B cell (primary cell): ENCODE data around the gene IRX3. TPM values are rescaled to one million over a fixed set of nuclear protein-coding genes. Genes with fewer than 3 reads are reported as not detected.

ENCODE experiments used
- ATAC-seq: fragments of 200-7000 bp; cut with Tn5 transposase; one replicate; pipeline ENCODE4 v1.10.0; 2021; ENCODE audit warnings: low read depth, mild to moderate bottlenecking, moderate number of reproducible peaks, moderate library complexity
- CTCF ChIA-PET: fragments of 350-600 bp; sonication (Branson Sonifier 250); formaldehyde crosslinking; loops from one replicate; lab custom pipeline; 2021; ENCODE audit warnings: antibody characterized with exemption, inconsistent platforms; lab: Charles Lee
- POLR2A ChIA-PET: fragments of 350-600 bp; sonication (Branson Sonifier 250); formaldehyde crosslinking; loops from one replicate; lab custom pipeline; 2021; ENCODE audit warnings: antibody characterized with exemption; lab: Charles Lee
- DNase-seq: peaks from one replicate; pipeline ENCODE4 v3.0.0; 2013
- H2AFZ ChIP-seq: 2 replicates; pipeline ENCODE4 v1.6.1; 2012; ENCODE audit warnings: mild to moderate bottlenecking, low read depth, low read length; ENCODE audit not compliant: insufficient read depth, poor library complexity, severe bottlenecking
- H3K27ac ChIP-seq, 2 donors: 1 replicate in 1 of 2; 2 replicates in 1 of 2; pipeline ENCODE4 v1.5.1; 2012 to 2013; ENCODE audit warnings: low read length in 2 of 2, mild to moderate bottlenecking in 2 of 2, moderate library complexity in 1 of 2
- H3K27me3 ChIP-seq, 4 experiments: fragments of 200-600 bp in 1 of 4; sonication (generic) in 1 of 4; replicated peaks in 1 of 4; 1 replicate in 2 of 4; 2 replicates in 2 of 4; pipeline versions ENCODE4 v1.6.1 to v1.7.0; 2013 to 2016; ENCODE audit warnings: low read length in 3 of 4, mild to moderate bottlenecking in 2 of 4, mixed read lengths in 1 of 4, moderate library complexity in 1 of 4; ENCODE audit not compliant: insufficient read depth in 4 of 4, control insufficient read depth in 3 of 4; ENCODE audit errors: control extremely low read depth in 1 of 4
- H3K36me3 ChIP-seq, 2 experiments: replicated peaks in 1 of 2; 1 replicate in 1 of 2; 2 replicates in 1 of 2; pipeline versions ENCODE4 v1.6.1 to v1.7.1; 2013; ENCODE audit warnings: low read length in 1 of 2; ENCODE audit not compliant: insufficient read depth in 2 of 2, control insufficient read depth in 1 of 2; ENCODE audit errors: control extremely low read depth in 1 of 2, extremely low read depth in 1 of 2
- H3K4me1 ChIP-seq, 2 donors: fragments of 200-600 bp in 1 of 2; sonication (generic) in 1 of 2; 1 replicate in 1 of 2; 2 replicates in 1 of 2; pipeline versions ENCODE4 v1.5.1 to v1.6.1; 2013 to 2017; ENCODE audit warnings: low read length in 2 of 2; ENCODE audit not compliant: control insufficient read depth in 2 of 2, insufficient read depth in 2 of 2
- H3K4me2 ChIP-seq: replicated peaks from 2 replicates; pipeline ENCODE3; 2012; ENCODE audit warnings: mild to moderate bottlenecking, low read depth, low read length; ENCODE audit not compliant: poor library complexity, severe bottlenecking
- H3K4me3 ChIP-seq, 5 experiments: fragments of 200-600 bp in 1 of 5; sonication (generic) in 1 of 5; 1 replicate in 3 of 5; 2 replicates in 2 of 5; pipeline versions ENCODE4 v1.5.1 to v1.7.0; 2011 to 2016; ENCODE audit warnings: low read length in 4 of 5, mild to moderate bottlenecking in 4 of 5, low read depth in 2 of 5, control low read depth in 1 of 5, moderate library complexity in 1 of 5; ENCODE audit not compliant: insufficient read depth in 1 of 5; ENCODE audit errors: control extremely low read depth in 1 of 5, extremely low read depth in 1 of 5
- H3K79me2 ChIP-seq: fragments of 200-600 bp; sonication (generic); one replicate; pipeline ENCODE4 v1.6.0; 2016; ENCODE audit warnings: low read length; ENCODE audit not compliant: control insufficient read depth, insufficient read depth
- H3K9ac ChIP-seq: fragments of 200-600 bp; sonication (generic); 2 replicates; pipeline ENCODE4 v1.6.1; 2017; ENCODE audit warnings: mild to moderate bottlenecking, low read length, moderate library complexity
- H3K9me3 ChIP-seq, 3 donors: one replicate each; pipeline versions ENCODE4 v1.6.1 to v1.7.1; 2013; ENCODE audit warnings: low read length in 2 of 3; ENCODE audit not compliant: control insufficient read depth in 2 of 3, insufficient read depth in 1 of 3; ENCODE audit errors: control extremely low read depth in 1 of 3
- H4K20me1 ChIP-seq: 2 replicates; pipeline ENCODE4 v1.6.0; 2012; ENCODE audit warnings: mild to moderate bottlenecking, low read length; ENCODE audit not compliant: insufficient read depth, control insufficient read depth, poor library complexity, severe bottlenecking
- H3K27ac Mint-ChIP-seq: one replicate; pipeline ENCODE4 v1.8.0; 2021; ENCODE audit warnings: mixed read lengths
- H3K27me3 Mint-ChIP-seq: one replicate; pipeline ENCODE4 v1.8.0; 2021; ENCODE audit warnings: mixed read lengths
- H3K4me1 Mint-ChIP-seq: one replicate; pipeline ENCODE4 v1.8.0; 2021; ENCODE audit warnings: mixed read lengths
- H3K4me3 Mint-ChIP-seq: one replicate; pipeline ENCODE4 v1.8.0; 2021; ENCODE audit warnings: mixed read lengths
- H3K9me3 Mint-ChIP-seq: one replicate; pipeline ENCODE4 v1.8.0; 2022; ENCODE audit warnings: mixed read lengths; ENCODE audit not compliant: insufficient read depth
- CTCF ChIP-seq: fragments of 200-600 bp; IDR thresholded peaks from one replicate; pipeline ENCODE4 v1.8.0; 2022; ENCODE audit warnings: antibody characterized with exemption, mild to moderate bottlenecking
- EZH2 ChIP-seq: IDR thresholded peaks from 2 replicates; pipeline ENCODE4 v1.6.1; 2012; ENCODE audit warnings: borderline replicate concordance, low read depth, mild to moderate bottlenecking, moderate library complexity, low read length; ENCODE audit not compliant: insufficient read depth, poor library complexity, severe bottlenecking
- WGBS: methylation state at CpG from one replicate; pipeline ENCODE4 v1.1.5; 2013; ENCODE audit warnings: missing lambda C conversion rate; ENCODE audit not compliant: insufficient coverage; 5-methylcytosine and 5-hydroxymethylcytosine counted together
- intact Hi-C: fragments of 100-400 bp; cut with micrococcal nuclease; formaldehyde crosslinking; loops from one replicate; pipeline ENCODE4 v1.10.0; 2022
- polyA plus RNA-seq: library from polyadenylated mRNA; depleted of rRNA; stranded (reverse); fragments of >200 nt; gene quantifications from 2 replicates; pipeline ENCODE4 v1.2.3, GENCODE V29; 2012
- total RNA-seq, 2 donors: library from RNA; stranded (reverse); fragments of 120-200 nt in 1 of 2; gene quantifications; 1 replicate in 1 of 2; 2 replicates in 1 of 2; pipeline versions ENCODE4 v1.2.3 to v1.2.4, GENCODE V29; 2013 to 2022

IRX3 gene
- total and polyA plus RNA-seq, 2 donors (not counting 1 experiment from before 2014, with no cell fraction given): not detected

- POLR2A ChIA-PET: no interaction called here
- no peak overlapping the region for H3K9ac ChIP-seq
- H3K36me3 ChIP-seq: no peaks in the 10 kb centered on the region
- peaks cover 0 to 9% (median 0%) of the 10 kb centered on the region in 3 donors for H3K9me3 ChIP-seq
- CTCF ChIA-PET: no interaction called here
- ATAC-seq: no peak
- intact Hi-C loops: no loop called here
- H2AFZ ChIP-seq: no peak overlapping the region
- H3K27me3 ChIP-seq: no peaks in the 10 kb centered on the region
- TF ChIP-seq CTCF (no peak), EZH2 (no peak)
- no peak for DNase-seq
- no peaks in the 10 kb centered on the region for H3K4me1 ChIP-seq
- H3K4me3 ChIP-seq: no peak overlapping the region
- WGBS: 83% methylated on average over 1 of the region's 4 CpGs
- Mint-ChIP-seq H3K27ac (no peak overlapping the region), H3K27me3 (peaks cover 6% of the 10 kb centered on the region), H3K4me3 (no peak overlapping the region), H3K9me3 (peaks cover 3% of the 10 kb centered on the region), H3K4me1 (no peaks in the 10 kb centered on the region)
- no peaks in the 10 kb centered on the region for H4K20me1 ChIP-seq
- H3K79me2 ChIP-seq: no peaks in the 10 kb centered on the region
- no peak overlapping the region for H3K4me2 ChIP-seq
- no peak overlapping the region for H3K27ac ChIP-seq
Observed at GRCh38 chr16:54246454-54246821, 40.1 kb downstream of the IRX3 start.

DNA sequence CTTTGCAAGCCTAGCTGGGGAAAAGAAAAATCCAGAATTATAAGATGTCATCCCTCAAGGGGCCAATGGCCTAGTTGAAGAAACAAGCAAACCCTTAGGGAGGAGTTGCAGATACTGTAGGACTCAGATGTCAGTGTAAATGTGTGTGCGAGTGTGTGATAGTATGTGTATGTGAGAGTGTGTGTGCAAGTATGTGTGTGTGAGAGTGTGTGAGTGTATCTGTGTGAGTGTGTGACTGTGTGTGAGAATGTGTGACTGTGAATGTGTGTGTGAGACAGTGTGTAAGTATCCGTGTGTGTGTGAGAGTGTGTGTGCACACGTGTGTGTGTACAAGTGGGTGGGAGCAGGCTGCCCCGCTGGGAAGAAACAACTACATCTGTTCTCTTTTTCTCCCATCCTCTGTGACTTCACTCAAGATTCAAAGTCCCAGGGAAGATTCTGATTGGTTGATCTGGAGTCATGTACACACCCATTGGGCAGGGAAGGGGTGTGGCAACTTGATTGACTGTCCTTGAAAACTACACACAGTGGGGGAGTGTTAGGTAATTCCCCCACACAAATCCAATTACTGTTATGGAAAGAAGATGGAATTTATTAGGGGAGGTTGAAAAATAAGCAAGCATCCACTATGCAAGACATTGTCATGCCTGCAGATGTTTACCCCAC lies 40.7 kb downstream of the IRX3 start:
- Mint-ChIP-seq H3K4me1 (no peaks in the 10 kb centered on the region), H3K27me3 (peaks cover 6% of the 10 kb centered on the region), H3K9me3 (peaks cover 3% of the 10 kb centered on the region), H3K4me3 (no peak overlapping the region), H3K27ac (no peak overlapping the region)
- H3K9me3 ChIP-seq: peaks cover 0 to 9% (median 0%) of the 10 kb centered on the region in 3 donors
- no peaks in the 10 kb centered on the region for H3K36me3 ChIP-seq
- ATAC-seq: no peak
- 100% methylated on average over 1 of the region's 4 CpGs for WGBS
- intact Hi-C loops: no loop called here
- H3K4me1 ChIP-seq: no peaks in the 10 kb centered on the region
- H3K4me2 ChIP-seq: no peak overlapping the region
- no peak overlapping the region for H2AFZ ChIP-seq
- no peak overlapping the region for H3K4me3 ChIP-seq
- H3K79me2 ChIP-seq: no peaks in the 10 kb centered on the region
- no peak overlapping the region for H3K9ac ChIP-seq
- DNase-seq: no peak
- H3K27ac ChIP-seq: no peak overlapping the region
- CTCF ChIA-PET: no interaction called here
- H3K27me3 ChIP-seq: no peaks in the 10 kb centered on the region
- H4K20me1 ChIP-seq: no peaks in the 10 kb centered on the region
- POLR2A ChIA-PET: no interaction called here
- TF ChIP-seq EZH2 (no peak), CTCF (no peak)
